Right lobe of liver (tissue), 4 donors: ENCODE measurements around the gene UBIAD1.

ENCODE experiments used
- CTCF ChIP-seq, 4 donors: fragments of 200-600 bp in 3 of 4; fragments of 450-650 bp in 1 of 4; IDR thresholded peaks; one replicate each; pipeline versions ENCODE4 v1.5.1 to v1.8.0; 2016 to 2022; ENCODE audit warnings: antibody characterized with exemption in 4 of 4, mild to moderate bottlenecking in 2 of 4
- POLR2A ChIP-seq: fragments of 450-650 bp; IDR thresholded peaks from one replicate; pipeline ENCODE4 v1.6.1; 2017; ENCODE audit warnings: antibody characterized with exemption, mild to moderate bottlenecking
- donor health status: DM: no; HTN: no; CAD: no.
- donor health status: DM: no; HTN: no; CAD: no.
- donor health status: DM: no; HTN: yes; CAD: no.

DNA sequence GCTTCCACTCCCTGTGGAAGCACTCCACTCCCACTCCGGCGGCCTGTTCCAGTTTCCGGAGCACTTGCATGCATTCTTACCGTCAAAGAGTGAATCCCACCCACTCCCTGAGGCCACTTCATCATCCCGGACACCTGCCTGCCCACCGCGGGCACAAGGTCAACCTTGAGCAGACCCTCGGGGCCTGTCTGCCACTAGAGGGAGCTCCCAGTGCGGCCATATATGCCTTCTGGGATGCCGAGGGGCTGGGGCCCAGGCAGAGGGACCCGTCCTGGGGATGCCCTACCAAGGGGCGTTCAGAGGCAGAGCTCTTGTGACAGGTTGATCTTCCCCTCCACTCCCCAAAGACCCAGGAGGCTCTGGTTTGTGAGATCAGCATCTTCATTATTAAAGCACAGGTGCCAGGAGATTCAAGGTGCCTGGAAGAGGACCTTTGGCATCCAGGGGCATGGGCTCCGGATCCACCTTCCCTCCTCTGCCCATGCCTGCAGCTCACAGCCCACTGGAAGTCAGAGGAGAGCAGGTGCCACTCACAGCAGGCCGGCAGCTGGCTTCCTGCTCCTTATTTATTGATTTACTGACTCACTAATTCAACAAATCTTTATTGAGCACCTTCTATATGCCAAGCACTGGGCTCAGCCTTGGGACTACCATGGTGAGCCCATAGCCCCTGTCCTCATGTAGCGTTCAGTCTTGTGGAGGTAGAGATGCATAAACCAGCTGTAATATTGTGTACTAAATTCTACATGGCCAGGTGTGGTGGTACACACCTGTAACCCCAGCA lies 47.3 kb downstream of the UBIAD1 start:
- no peak for TF ChIP-seq POLR2A
- TF ChIP-seq CTCF (IDR thresholded peaks at IDR 0.05): peak; percentile 30 to 53 (median 46)
